Fibroblast of villous mesenchyme (primary cell): Measurements from ENCODE around the gene SFMBT2. TPM values are rescaled to one million over a fixed set of nuclear protein-coding genes. Genes with fewer than 3 reads are reported as not detected.

Experiments
- DNase-seq: peaks from one replicate; pipeline ENCODE4 v3.0.0-alpha.2; 2010; ENCODE audit warnings: low read depth
- H3K4me3 ChIP-seq: 2 replicates; pipeline ENCODE4 v1.5.1; 2011; ENCODE audit warnings: low read depth, mild to moderate bottlenecking, low read length
- total RNA-seq: library from RNA; depleted of rRNA; stranded (reverse); fragments of >200 nt; gene quantifications from 2 replicates; pipeline ENCODE4 v1.2.3, GENCODE V29; 2012
- TF ChIP-seq, protein P1 (sequence below): IDR thresholded peaks from 2 replicates; pipeline ENCODE4 v1.5.1; 2012; ENCODE audit warnings: low read depth, mild to moderate bottlenecking, low read length; ENCODE audit not compliant: insufficient read depth

Gene SFMBT2
- total RNA-seq, 1 donor: 1.7 TPM

DNA sequence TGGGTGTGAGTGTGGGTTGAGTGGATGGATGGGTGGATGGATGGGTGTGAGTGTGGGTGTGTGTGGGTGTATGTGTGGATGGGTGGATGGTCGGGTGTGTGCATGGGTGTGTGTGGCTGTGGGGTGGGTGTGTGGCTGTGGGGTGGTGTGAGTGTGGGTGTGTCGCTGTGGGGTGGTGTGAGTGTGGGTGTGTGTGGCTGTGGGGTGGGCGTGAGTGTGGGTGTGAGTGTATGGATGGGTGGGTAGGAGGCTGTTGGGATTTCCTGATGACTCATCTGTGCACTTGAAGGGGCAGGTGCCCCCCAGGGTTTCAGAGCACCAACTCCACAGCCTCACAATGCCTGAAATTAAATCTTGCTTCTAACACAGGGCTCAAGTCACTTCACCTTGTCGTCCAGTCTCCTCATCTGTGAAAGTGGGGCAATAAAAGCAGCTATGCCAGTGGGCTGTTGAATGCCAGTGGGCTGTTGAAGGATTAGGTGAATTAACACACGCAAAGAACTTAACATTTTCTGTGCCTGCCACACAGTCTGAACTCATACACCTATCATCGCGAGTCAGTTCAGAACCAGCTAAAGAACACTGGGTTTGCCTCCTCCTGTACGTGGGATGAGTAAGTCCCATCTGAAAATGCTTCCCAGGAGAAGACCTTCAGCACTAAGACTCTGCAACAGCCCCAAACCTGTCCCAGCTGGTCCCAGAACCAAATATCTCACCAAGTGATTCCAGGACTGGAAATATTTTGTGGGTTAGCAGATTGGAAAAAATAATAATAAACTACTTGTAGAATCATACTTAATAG is 32.0 kb downstream of the SFMBT2 start:
- TF ChIP-seq, protein P1, sequence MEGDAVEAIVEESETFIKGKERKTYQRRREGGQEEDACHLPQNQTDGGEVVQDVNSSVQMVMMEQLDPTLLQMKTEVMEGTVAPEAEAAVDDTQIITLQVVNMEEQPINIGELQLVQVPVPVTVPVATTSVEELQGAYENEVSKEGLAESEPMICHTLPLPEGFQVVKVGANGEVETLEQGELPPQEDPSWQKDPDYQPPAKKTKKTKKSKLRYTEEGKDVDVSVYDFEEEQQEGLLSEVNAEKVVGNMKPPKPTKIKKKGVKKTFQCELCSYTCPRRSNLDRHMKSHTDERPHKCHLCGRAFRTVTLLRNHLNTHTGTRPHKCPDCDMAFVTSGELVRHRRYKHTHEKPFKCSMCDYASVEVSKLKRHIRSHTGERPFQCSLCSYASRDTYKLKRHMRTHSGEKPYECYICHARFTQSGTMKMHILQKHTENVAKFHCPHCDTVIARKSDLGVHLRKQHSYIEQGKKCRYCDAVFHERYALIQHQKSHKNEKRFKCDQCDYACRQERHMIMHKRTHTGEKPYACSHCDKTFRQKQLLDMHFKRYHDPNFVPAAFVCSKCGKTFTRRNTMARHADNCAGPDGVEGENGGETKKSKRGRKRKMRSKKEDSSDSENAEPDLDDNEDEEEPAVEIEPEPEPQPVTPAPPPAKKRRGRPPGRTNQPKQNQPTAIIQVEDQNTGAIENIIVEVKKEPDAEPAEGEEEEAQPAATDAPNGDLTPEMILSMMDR: no peak
- no peak overlapping the region for H3K4me3 ChIP-seq
- no peak for DNase-seq

DNA sequence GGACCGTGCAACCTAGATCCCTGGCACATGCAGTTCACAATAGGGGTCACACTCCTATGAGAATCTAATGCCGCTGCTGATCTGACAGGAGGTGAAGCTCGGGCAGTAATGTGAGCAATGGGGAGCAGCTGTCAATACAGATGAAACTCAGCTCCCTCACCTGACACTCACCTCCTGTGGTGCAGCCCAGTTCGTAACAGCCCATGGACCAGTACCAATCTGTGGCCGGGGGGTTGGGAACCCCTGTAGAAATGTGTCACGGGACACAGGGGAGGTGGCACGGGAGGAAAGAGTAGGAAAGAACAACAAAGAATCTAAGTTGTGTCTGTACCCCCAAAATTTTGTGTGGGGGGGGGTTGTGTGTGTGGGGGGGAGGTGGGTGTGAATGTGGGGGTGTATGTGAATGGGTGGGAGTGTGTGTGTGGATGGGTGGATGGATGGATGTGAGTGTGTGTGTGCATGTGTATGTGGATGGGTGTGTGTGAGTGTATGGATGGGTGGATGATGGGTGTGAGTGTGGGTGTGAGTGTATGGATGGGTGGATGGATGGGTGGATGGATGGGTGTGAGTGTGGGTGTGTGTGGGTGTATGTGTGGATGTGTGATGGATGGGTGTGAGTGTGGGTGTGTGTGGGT is 33.1 kb downstream of the SFMBT2 start:
- TF ChIP-seq, protein P1: no peak
- no peak overlapping the region for H3K4me3 ChIP-seq
- no peak for DNase-seq

DNA sequence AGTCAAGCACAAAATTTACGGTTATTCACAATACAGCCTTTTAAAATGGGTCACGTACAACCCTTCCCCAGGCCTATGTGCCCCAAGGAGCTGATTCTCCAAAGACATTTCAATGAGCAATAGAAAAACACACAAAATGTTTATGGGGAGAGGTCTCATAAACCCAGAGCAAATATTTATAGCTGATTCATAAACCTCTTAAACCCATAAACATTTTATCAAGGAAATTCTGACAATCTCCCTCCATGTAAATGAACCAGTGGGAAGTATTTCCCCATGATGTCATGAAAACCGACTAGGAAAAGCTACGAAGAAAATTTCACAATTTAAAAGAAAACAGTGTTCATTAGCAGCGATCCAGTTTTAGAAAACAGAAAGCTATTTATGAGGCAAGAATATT is 36.0 kb downstream of the SFMBT2 start:
- H3K4me3 ChIP-seq: no peak overlapping the region
- TF ChIP-seq, protein P1: no peak
- DNase-seq: peak; percentile 66

DNA sequence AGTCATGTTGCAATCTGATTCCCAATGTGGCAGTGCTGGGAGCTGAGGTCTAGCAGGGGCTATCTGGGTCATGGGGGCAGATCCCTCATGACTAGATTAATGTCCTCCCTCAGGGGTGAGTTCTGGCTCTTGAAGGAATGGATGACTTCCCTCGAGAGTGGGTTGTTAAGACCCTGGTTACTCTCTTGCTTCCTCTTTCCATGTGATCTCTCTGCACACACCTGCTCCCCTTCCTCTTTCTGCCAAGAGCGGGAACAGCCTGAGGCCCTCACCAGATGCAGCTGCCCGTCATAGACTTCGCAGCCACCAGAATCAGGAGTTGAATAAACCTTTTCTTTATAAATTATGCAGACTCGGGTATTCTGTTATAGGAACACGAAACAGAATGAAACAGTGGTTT is 37.8 kb downstream of the SFMBT2 start:
- TF ChIP-seq, protein P1: no peak
- no peak for DNase-seq
- no peak overlapping the region for H3K4me3 ChIP-seq

DNA sequence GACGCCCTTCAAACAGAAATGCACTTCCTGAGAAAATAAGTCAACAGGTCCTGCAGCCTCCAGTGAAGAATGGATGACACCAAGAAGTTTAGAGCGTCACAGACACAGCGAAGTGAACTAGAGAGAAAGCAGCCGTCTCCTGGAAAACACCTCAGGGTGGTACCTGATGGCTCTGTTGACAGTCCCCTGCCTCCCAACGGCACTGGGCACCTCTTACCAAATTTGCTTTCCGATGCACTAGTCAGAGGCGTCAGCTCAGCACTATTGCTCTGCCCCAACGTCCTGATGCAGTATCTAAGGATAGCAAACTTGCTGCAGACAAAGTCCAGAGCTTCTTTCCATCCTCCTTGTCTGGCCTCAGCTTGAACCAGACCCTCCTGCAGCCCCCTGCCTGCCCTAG is 38.3 kb downstream of the SFMBT2 start:
- DNase-seq: no peak
- TF ChIP-seq, protein P1: no peak
- no peak overlapping the region for H3K4me3 ChIP-seq

DNA sequence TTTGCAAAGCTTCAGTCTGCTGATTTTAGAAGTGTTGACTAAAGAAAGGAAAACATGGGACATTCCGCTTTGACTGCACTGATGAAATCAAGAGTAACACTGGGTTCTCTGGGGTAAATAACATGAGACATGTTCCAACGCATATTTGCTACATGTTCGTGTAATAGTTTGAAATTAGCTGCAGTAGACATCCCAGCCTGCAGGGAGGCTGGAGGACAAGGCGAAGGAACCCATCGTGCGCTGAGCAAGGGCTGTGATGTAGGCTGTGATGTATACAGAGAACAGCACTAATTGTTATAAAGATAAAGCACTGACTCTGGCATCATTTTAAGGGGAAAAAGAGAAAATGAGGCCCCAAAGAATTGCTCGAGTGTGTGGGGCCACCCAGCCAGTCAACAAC is 40.3 kb downstream of the SFMBT2 start:
- H3K4me3 ChIP-seq: no peak overlapping the region
- DNase-seq: no peak
- TF ChIP-seq, protein P1: no peak
